Uterus (tissue), 4 donors: ENCODE measurements around the gene MAP1S. TPM values are rescaled to one million over a fixed set of nuclear protein-coding genes. Genes with fewer than 3 reads are reported as not detected.

Experiments used
- DNase-seq, 2 donors: peaks; one replicate each; pipeline ENCODE4 v3.0.0-alpha.2; 2019 to 2020
- H3K27ac ChIP-seq, 2 donors: fragments of 200-600 bp; sonication (generic); 1 replicate in 1 of 2; 2 replicates in 1 of 2; pipeline ENCODE4 v1.5.1; 2016 to 2018
- H3K27me3 ChIP-seq, 2 donors: fragments of 200-600 bp; sonication (generic); one replicate each; pipeline ENCODE4 v1.5.1; 2018 to 2019; ENCODE audit warnings: control low read depth in 1 of 2
- H3K36me3 ChIP-seq, 2 donors: fragments of 200-600 bp; sonication (generic); one replicate each; pipeline ENCODE4 v1.5.1; 2019; ENCODE audit warnings: control low read depth in 1 of 2
- H3K4me1 ChIP-seq, 2 donors: fragments of 200-600 bp; sonication (generic); one replicate each; pipeline ENCODE4 v1.5.1; 2018 to 2019; ENCODE audit warnings: control low read depth in 1 of 2
- H3K4me3 ChIP-seq, 2 donors: fragments of 200-600 bp; sonication (generic); 1 replicate in 1 of 2; 2 replicates in 1 of 2; pipeline ENCODE4 v1.5.1; 2018 to 2019; ENCODE audit warnings: mild to moderate bottlenecking in 1 of 2
- H3K9me3 ChIP-seq, 2 donors: fragments of 200-600 bp; sonication (generic); one replicate each; pipeline ENCODE4 v1.5.1; 2019; ENCODE audit warnings: control low read depth in 1 of 2
- CTCF ChIP-seq, 4 experiments: fragments of 200-600 bp in 2 of 4; fragments of 450-650 bp in 2 of 4; sonication (generic) in 2 of 4; IDR thresholded peaks; one replicate each; pipeline ENCODE4 v1.5.1; 2016 to 2019; ENCODE audit warnings: antibody characterized with exemption in 4 of 4, mild to moderate bottlenecking in 2 of 4, moderate library complexity in 1 of 4
- POLR2A ChIP-seq, 2 donors: fragments of 450-650 bp; IDR thresholded peaks; one replicate each; pipeline ENCODE4 v1.6.1; 2016; ENCODE audit warnings: antibody characterized with exemption in 2 of 2, mild to moderate bottlenecking in 1 of 2, moderate library complexity in 1 of 2
- intact Hi-C: fragments of 100-400 bp; cut with DNase I; formaldehyde crosslinking; loops from one replicate; pipeline ENCODE4 v1.15.1; 2023; ENCODE audit warnings: low total_unique reads
- total RNA-seq, 4 donors: library from RNA; depleted of rRNA in 3 of 4; stranded (reverse); fragments of >200 nt in 3 of 4; gene quantifications; one replicate each; pipeline versions ENCODE4 v1.1.0 to v1.2.4, GENCODE V29; 2014 to 2023
- donor health status: DM: yes; HTN: yes; CAD: no.

The MAP1S gene
- total RNA-seq, 4 donors from 2014 or later = 6.2 to 78.7 (median 50.3) TPM

GRCh38 chr19:17718550-17718946, 732 bp upstream of the MAP1S start:
- intact Hi-C loops = no loop called here

GRCh38 chr19:17719730-17720400, 585 bp downstream of the MAP1S start:
- peak overlapping the region; percentile 63 to 65 for H3K27ac ChIP-seq

More at GRCh38 chr19:17718550-17718946, 732 bp upstream of the MAP1S start:
- H3K4me3 ChIP-seq = peak overlapping the region in 1 of 2 donors; percentile 85
- no peak overlapping the region for H3K27ac ChIP-seq
- TF ChIP-seq POLR2A (IDR thresholded peaks at IDR 0.05) (no peak), CTCF (IDR thresholded peaks at IDR 0.05) (no peak)
- H3K4me1 ChIP-seq = peaks cover 0 to 28% of the 10 kb centered on the region in 2 donors
- DNase-seq = no peak
- H3K9me3 ChIP-seq = no peaks in the 10 kb centered on the region
- H3K36me3 ChIP-seq = no peaks in the 10 kb centered on the region
- no peaks in the 10 kb centered on the region for H3K27me3 ChIP-seq

GRCh38 chr19:17720440-17720839, 1.2 kb downstream of the MAP1S start:
- H3K36me3 ChIP-seq = no peaks in the 10 kb centered on the region
- H3K27ac ChIP-seq = no peak overlapping the region
- DNase-seq = no peak
- TF ChIP-seq POLR2A (IDR thresholded peaks at IDR 0.05) (no peak), CTCF (IDR thresholded peaks at IDR 0.05) (no peak)
- no peaks in the 10 kb centered on the region for H3K9me3 ChIP-seq
- no peaks in the 10 kb centered on the region for H3K27me3 ChIP-seq
- intact Hi-C loops = no loop called here
- peak overlapping the region; percentile 80 to 85 for H3K4me3 ChIP-seq
- H3K4me1 ChIP-seq = peaks cover 0 to 28% of the 10 kb centered on the region in 2 donors

More at GRCh38 chr19:17719730-17720400, 585 bp downstream of the MAP1S start:
- no peaks in the 10 kb centered on the region for H3K36me3 ChIP-seq
- H3K4me3 ChIP-seq = peak overlapping the region; percentile 80 to 85
- TF ChIP-seq POLR2A (IDR thresholded peaks at IDR 0.05) (no peak), CTCF (IDR thresholded peaks at IDR 0.05) (no peak)
- H3K9me3 ChIP-seq = no peaks in the 10 kb centered on the region
- no peaks in the 10 kb centered on the region for H3K27me3 ChIP-seq
- H3K4me1 ChIP-seq = peaks cover 0 to 28% of the 10 kb centered on the region in 2 donors
- intact Hi-C loops = no loop called here
- no peak for DNase-seq

- intact Hi-C loops = no loop called here
- no peak for DNase-seq
- H3K27me3 ChIP-seq = no peaks in the 10 kb centered on the region
- peaks cover 0 to 28% of the 10 kb centered on the region in 2 donors for H3K4me1 ChIP-seq
- no peaks in the 10 kb centered on the region for H3K36me3 ChIP-seq
- no peak overlapping the region for H3K4me3 ChIP-seq
- H3K9me3 ChIP-seq = no peaks in the 10 kb centered on the region
- TF ChIP-seq POLR2A (IDR thresholded peaks at IDR 0.05) (no peak), CTCF (IDR thresholded peaks at IDR 0.05) (no peak)
- no peak overlapping the region for H3K27ac ChIP-seq
Measured at GRCh38 chr19:17721111-17721628, 1.9 kb downstream of the MAP1S start.

- H3K27ac ChIP-seq = no peak overlapping the region
- TF ChIP-seq CTCF (IDR thresholded peaks at IDR 0.05) (no peak), POLR2A (IDR thresholded peaks at IDR 0.05) (no peak)
- no peak overlapping the region for H3K4me3 ChIP-seq
- peaks cover 0 to 28% of the 10 kb centered on the region in 2 donors for H3K4me1 ChIP-seq
- intact Hi-C loops = no loop called here
- no peaks in the 10 kb centered on the region for H3K27me3 ChIP-seq
- no peaks in the 10 kb centered on the region for H3K36me3 ChIP-seq
- peak in 1 of 2 donors; percentile 35 for DNase-seq
- H3K9me3 ChIP-seq = no peaks in the 10 kb centered on the region
Measured at GRCh38 chr19:17721821-17722220, 2.5 kb downstream of the MAP1S start.
